OCI-LY7 (cell line): ENCODE data around the gene ICE2. TPM values are rescaled to one million over a fixed set of nuclear protein-coding genes. Genes with fewer than 3 reads are reported as not detected.

Source experiments
- BruUV-seq: library from RNA; stranded (reverse); fragments of 400-500 nt; replicated peaks from 2 replicates; lab custom pipeline; 2021; lab: Mats Ljungman, UMichigan
- CTCF ChIA-PET: fragments of 300-600 bp; sonication (Branson Sonifier 250); formaldehyde crosslinking; loops from one replicate; lab custom pipeline; 2022; ENCODE audit warnings: antibody characterized with exemption; ENCODE audit not compliant: unreplicated experiment; lab: Charles Lee
- POLR2A ChIA-PET: fragments of 300-600 bp; sonication (Branson Sonifier 250); formaldehyde crosslinking; loops from one replicate; lab custom pipeline; 2022; ENCODE audit warnings: antibody characterized with exemption; lab: Charles Lee
- DNase-seq: peaks from one replicate; pipeline ENCODE4 v3.0.0-alpha.2; 2015; ENCODE audit warnings: low spot score
- H2AFZ ChIP-seq: fragments of 200-600 bp; sonication (generic), shearing (Covaris generic); 2 replicates; pipeline ENCODE4 v1.6.1; 2014; ENCODE audit warnings: mild to moderate bottlenecking, antibody characterized with exemption, low read length, moderate library complexity
- H3K27ac ChIP-seq: fragments of 200-600 bp; sonication (generic); 2 replicates; pipeline ENCODE4 v1.5.1; 2014; ENCODE audit warnings: mixed run types, low read depth, mild to moderate bottlenecking, moderate library complexity, low read length, inconsistent platforms; ENCODE audit not compliant: poor library complexity, severe bottlenecking
- H3K36me3 ChIP-seq: fragments of 200-600 bp; sonication (generic); 2 replicates; pipeline ENCODE4 v1.6.1; 2014; ENCODE audit warnings: mild to moderate bottlenecking, antibody characterized with exemption, low read length, moderate library complexity, mixed read lengths; ENCODE audit not compliant: insufficient read depth
- H3K4me1 ChIP-seq: fragments of 200-600 bp; sonication (generic); 2 replicates; pipeline ENCODE4 v1.5.1; 2014; ENCODE audit warnings: mild to moderate bottlenecking, low read length; ENCODE audit not compliant: insufficient read depth, poor library complexity, severe bottlenecking
- H3K4me2 ChIP-seq: fragments of 200-600 bp; sonication (generic); 2 replicates; pipeline ENCODE4 v1.6.1; 2014; ENCODE audit warnings: mild to moderate bottlenecking, low read length
- H3K4me3 ChIP-seq: fragments of 200-600 bp; sonication (generic); 2 replicates; pipeline ENCODE4 v1.5.1; 2014; ENCODE audit warnings: mild to moderate bottlenecking, low read depth, low read length; ENCODE audit not compliant: poor library complexity, severe bottlenecking
- H3K79me2 ChIP-seq: fragments of 200-600 bp; sonication (generic); 2 replicates; pipeline ENCODE4 v1.6.1; 2016; ENCODE audit warnings: low read depth, mild to moderate bottlenecking, low read length, moderate library complexity, mixed read lengths; ENCODE audit not compliant: insufficient read depth
- H3K9me2 ChIP-seq: fragments of 200-600 bp; sonication (generic); 2 replicates; pipeline ENCODE4 v1.6.1; 2016; ENCODE audit warnings: mild to moderate bottlenecking, low read length, mixed read lengths; ENCODE audit not compliant: insufficient read depth
- H3K9me3 ChIP-seq: fragments of 200-600 bp; sonication (generic); 2 replicates; pipeline ENCODE4 v1.6.1; 2014; ENCODE audit warnings: mild to moderate bottlenecking, mixed run types, low read length, mixed read lengths
- H4K20me1 ChIP-seq: fragments of 200-600 bp; sonication (generic); 2 replicates; pipeline ENCODE4 v1.6.1; 2014; ENCODE audit warnings: mild to moderate bottlenecking, antibody characterized with exemption, low read length, moderate library complexity, mixed read lengths; ENCODE audit not compliant: insufficient read depth
- EZH2phosphoT487 ChIP-seq: fragments of 200-600 bp; sonication (generic); IDR thresholded peaks from 2 replicates; pipeline ENCODE4 v1.6.1; 2018; ENCODE audit warnings: low read depth, borderline replicate concordance, mild to moderate bottlenecking, mixed run types, antibody characterized with exemption, low read length, moderate library complexity, mixed read lengths
- intact Hi-C: fragments of 100-400 bp; cut with micrococcal nuclease; formaldehyde crosslinking; loops from one replicate; pipeline ENCODE4 v1.10.0; 2022; ENCODE audit not compliant: unreplicated experiment
- total RNA-seq, 2 experiments: library from RNA; depleted of rRNA in 1 of 2; stranded (reverse); fragments of >200 nt in 1 of 2; shearing (Covaris generic) in 1 of 2; gene quantifications; 2 replicates each; pipeline ENCODE4 v1.2.3, GENCODE V29; 2014 to 2022
- TF ChIP-seq, protein P1 (sequence below): fragments of 200-600 bp; sonication (generic); conservative IDR thresholded peaks from 2 replicates; pipeline ENCODE4 v1.5.1; 2014; ENCODE audit warnings: mild to moderate bottlenecking, antibody characterized with exemption, low read length, moderate library complexity, mixed read lengths

Gene ICE2
- total RNA-seq, 2 experiments from 2014 or later, result 37.1 to 78.1 TPM

DNA sequence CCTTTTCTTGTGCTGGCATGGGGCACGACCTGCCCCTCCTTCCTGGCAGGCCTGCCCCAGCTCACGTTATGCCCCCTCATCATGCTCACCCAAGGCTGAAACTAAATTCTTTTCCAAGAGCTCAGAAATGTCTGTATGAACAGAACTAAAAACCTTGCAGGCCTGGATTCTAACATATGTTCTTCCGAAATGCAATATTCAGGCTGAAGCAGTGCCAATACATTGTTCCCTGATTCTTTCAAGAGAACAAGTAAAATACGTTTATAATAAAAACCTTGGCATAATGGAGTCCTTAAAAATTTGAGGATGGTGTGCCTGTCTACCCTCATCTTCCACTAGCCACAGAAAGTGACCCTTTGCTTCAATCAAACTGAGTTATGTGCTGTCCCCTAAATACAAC is 48.5 kb upstream of the ICE2 start:
- H2AFZ ChIP-seq, result no peak overlapping the region
- H3K27ac ChIP-seq, result no peak overlapping the region
- no peak for TF ChIP-seq EZH2phosphoT487
- TF ChIP-seq, protein P1, sequence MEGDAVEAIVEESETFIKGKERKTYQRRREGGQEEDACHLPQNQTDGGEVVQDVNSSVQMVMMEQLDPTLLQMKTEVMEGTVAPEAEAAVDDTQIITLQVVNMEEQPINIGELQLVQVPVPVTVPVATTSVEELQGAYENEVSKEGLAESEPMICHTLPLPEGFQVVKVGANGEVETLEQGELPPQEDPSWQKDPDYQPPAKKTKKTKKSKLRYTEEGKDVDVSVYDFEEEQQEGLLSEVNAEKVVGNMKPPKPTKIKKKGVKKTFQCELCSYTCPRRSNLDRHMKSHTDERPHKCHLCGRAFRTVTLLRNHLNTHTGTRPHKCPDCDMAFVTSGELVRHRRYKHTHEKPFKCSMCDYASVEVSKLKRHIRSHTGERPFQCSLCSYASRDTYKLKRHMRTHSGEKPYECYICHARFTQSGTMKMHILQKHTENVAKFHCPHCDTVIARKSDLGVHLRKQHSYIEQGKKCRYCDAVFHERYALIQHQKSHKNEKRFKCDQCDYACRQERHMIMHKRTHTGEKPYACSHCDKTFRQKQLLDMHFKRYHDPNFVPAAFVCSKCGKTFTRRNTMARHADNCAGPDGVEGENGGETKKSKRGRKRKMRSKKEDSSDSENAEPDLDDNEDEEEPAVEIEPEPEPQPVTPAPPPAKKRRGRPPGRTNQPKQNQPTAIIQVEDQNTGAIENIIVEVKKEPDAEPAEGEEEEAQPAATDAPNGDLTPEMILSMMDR, result no peak
- no peaks in the 10 kb centered on the region for H4K20me1 ChIP-seq
- no peaks in the 10 kb centered on the region for H3K36me3 ChIP-seq
- no TSS peak for BruUV-seq
- H3K79me2 ChIP-seq, result no peaks in the 10 kb centered on the region
- intact Hi-C loops, result no loop called here
- no peaks in the 10 kb centered on the region for H3K9me3 ChIP-seq
- CTCF ChIA-PET, result no interaction called here
- DNase-seq, result no peak
- no peak overlapping the region for H3K4me3 ChIP-seq
- H3K4me2 ChIP-seq, result no peak overlapping the region
- no peaks in the 10 kb centered on the region for H3K9me2 ChIP-seq
- POLR2A ChIA-PET, result no interaction called here
- H3K4me1 ChIP-seq, result no peaks in the 10 kb centered on the region

GRCh38 chr15:60526127-60526616 is 47.2 kb upstream of the ICE2 start:
- TF ChIP-seq EZH2phosphoT487, result no peak
- TF ChIP-seq, protein P1, result no peak
- no TSS peak for BruUV-seq
- ChIA-PET CTCF (no interaction called here), POLR2A (interaction anchor here (1.2 kb wide), 1 partner anchor 27 kb away, joined by 3 read pairs; no protein-coding TSS in a partner anchor)
- Histone ChIP-seq H3K9me2 (no peaks in the 10 kb centered on the region), H4K20me1 (no peaks in the 10 kb centered on the region), H3K27ac (no peak overlapping the region), H3K36me3 (no peaks in the 10 kb centered on the region), H3K4me2 (no peak overlapping the region), H3K9me3 (no peaks in the 10 kb centered on the region), H3K79me2 (no peaks in the 10 kb centered on the region), H2AFZ (no peak overlapping the region), H3K4me1 (no peaks in the 10 kb centered on the region), H3K4me3 (no peak overlapping the region)
- intact Hi-C loops, result no loop called here
- no peak for DNase-seq

- intact Hi-C loops, result no loop called here
- H3K4me2 ChIP-seq, result no peak overlapping the region
These were observed 46.5 kb upstream of the ICE2 start for GRCh38 chr15:60525341-60526039.

More at GRCh38 chr15:60525341-60526039, 46.5 kb upstream of the ICE2 start:
- no peaks in the 10 kb centered on the region for H3K9me3 ChIP-seq
- no peaks in the 10 kb centered on the region for H3K9me2 ChIP-seq
- TF ChIP-seq EZH2phosphoT487, result no peak
- TF ChIP-seq, protein P1, result no peak
- no peak overlapping the region for H3K27ac ChIP-seq
- H3K4me3 ChIP-seq, result no peak overlapping the region
- H2AFZ ChIP-seq, result no peak overlapping the region
- H4K20me1 ChIP-seq, result no peaks in the 10 kb centered on the region
- DNase-seq, result no peak
- ChIA-PET CTCF (no interaction called here), POLR2A (no interaction called here)
- H3K36me3 ChIP-seq, result no peaks in the 10 kb centered on the region
- H3K79me2 ChIP-seq, result no peaks in the 10 kb centered on the region
- H3K4me1 ChIP-seq, result no peaks in the 10 kb centered on the region
- no TSS peak for BruUV-seq
